H1 (cell line): ENCODE data around the gene ITPK1. TPM values are rescaled to one million over a fixed set of nuclear protein-coding genes. Genes with fewer than 3 reads are reported as not detected.
A peak's percentile ranks its signal among the peaks of the same experiment; 100 is the strongest.

Source experiments
- CTCF ChIA-PET: fragments of 300-600 bp; sonication (Branson Sonifier 250); formaldehyde crosslinking; loops from one replicate; lab custom pipeline; 2021; ENCODE audit not compliant: partially characterized antibody; lab: Charles Lee
- POLR2A ChIA-PET: fragments of 300-600 bp; sonication (Branson Sonifier 250); formaldehyde crosslinking; loops from one replicate; lab custom pipeline; 2021; ENCODE audit warnings: inconsistent platforms; ENCODE audit not compliant: partially characterized antibody; lab: Charles Lee
- DNase-seq, 2 experiments: peaks; one replicate each; pipeline versions ENCODE4 v3.0.0 to v3.0.0-alpha.2; 2010 to 2022; ENCODE audit warnings: low spot score in 2 of 2, low read depth in 1 of 2, mixed read lengths in 1 of 2
- FAIRE-seq: peaks from 2 replicates; lab custom pipeline; 2011; peaks lifted over from hg19 to GRCh38; lab: Jason Lieb, UNC
- H2AFZ ChIP-seq: 2 replicates; pipeline ENCODE4 v1.8.1; 2012; ENCODE audit warnings: low read length, inconsistent platforms
- H2AK5ac ChIP-seq: 2 replicates; pipeline ENCODE4 v1.6.1; 2013; ENCODE audit warnings: low read depth, low read length
- H2BK120ac ChIP-seq: replicated peaks from 2 replicates; pipeline ENCODE3; 2013; ENCODE audit warnings: low read depth, low read length, inconsistent platforms
- H2BK12ac ChIP-seq: 2 replicates; pipeline ENCODE4 v1.6.1; 2013; ENCODE audit warnings: low read depth, low read length
- H2BK15ac ChIP-seq: 2 replicates; pipeline ENCODE4 v1.6.1; 2013; ENCODE audit warnings: low read length
- H2BK20ac ChIP-seq: 2 replicates; pipeline ENCODE4 v1.6.1; 2013; ENCODE audit warnings: low read length
- H2BK5ac ChIP-seq: 2 replicates; pipeline ENCODE4 v1.6.1; 2013; ENCODE audit warnings: low read depth, low read length
- H3K14ac ChIP-seq: 2 replicates; pipeline ENCODE4 v1.6.1; 2013; ENCODE audit warnings: inconsistent platforms; ENCODE audit not compliant: insufficient read length
- H3K18ac ChIP-seq: 2 replicates; pipeline ENCODE4 v1.6.1; 2013; ENCODE audit warnings: low read length; ENCODE audit errors: extremely low read depth
- H3K23ac ChIP-seq: 2 replicates; pipeline ENCODE4 v1.6.1; 2013; ENCODE audit warnings: inconsistent platforms; ENCODE audit not compliant: insufficient read length
- H3K23me2 ChIP-seq: 2 replicates; pipeline ENCODE4 v1.6.1; 2013; ENCODE audit warnings: low read depth, low read length
- H3K27ac ChIP-seq: 2 replicates; pipeline ENCODE4 v1.6.1; 2011; ENCODE audit warnings: low read depth, low read length, inconsistent platforms
- H3K27me3 ChIP-seq, 4 experiments: replicated peaks in 1 of 4; 1 replicate in 1 of 4; 2 replicates in 3 of 4; pipeline versions ENCODE4 v1.6.1 to v1.8.1; 2011 to 2013; ENCODE audit warnings: low read length in 3 of 4, mild to moderate bottlenecking in 3 of 4, inconsistent platforms in 2 of 4, mixed read lengths in 2 of 4, moderate library complexity in 1 of 4; ENCODE audit not compliant: control insufficient read depth in 3 of 4, insufficient read depth in 3 of 4; ENCODE audit errors: extremely low read depth in 1 of 4
- H3K36me3 ChIP-seq, 4 experiments: 2 replicates each; pipeline versions ENCODE4 v1.6.1 to v1.8.1; 2011 to 2013; ENCODE audit warnings: mild to moderate bottlenecking in 4 of 4, low read length in 3 of 4, moderate library complexity in 2 of 4, control low read depth in 1 of 4, inconsistent platforms in 1 of 4; ENCODE audit not compliant: insufficient read depth in 4 of 4, control insufficient read depth in 2 of 4
- H3K4ac ChIP-seq: replicated peaks from 2 replicates; pipeline ENCODE3; 2013; ENCODE audit warnings: low read length, low read depth, mixed read lengths, inconsistent platforms; ENCODE audit not compliant: insufficient read length
- H3K4me1 ChIP-seq, 4 experiments: replicated peaks in 1 of 4; 1 replicate in 1 of 4; 2 replicates in 3 of 4; pipeline versions ENCODE4 v1.6.1 to v1.8.1; 2011 to 2013; ENCODE audit warnings: low read length in 3 of 4, inconsistent platforms in 2 of 4, mixed read lengths in 1 of 4; ENCODE audit not compliant: insufficient read depth in 4 of 4, control insufficient read depth in 3 of 4
- H3K4me2 ChIP-seq, 2 experiments: 2 replicates each; pipeline versions ENCODE4 v1.6.1 to v1.8.1; 2011 to 2013; ENCODE audit warnings: low read depth in 2 of 2, low read length in 2 of 2, control low read depth in 1 of 2, inconsistent platforms in 1 of 2, mild to moderate bottlenecking in 1 of 2; ENCODE audit not compliant: insufficient read depth in 1 of 2
- H3K4me3 ChIP-seq, 4 experiments: fragments of 200-600, 300-600 bp in 1 of 4; sonication (generic), shearing (Covaris generic), sonication (Bioruptor Twin) in 1 of 4; 2 replicates each; pipeline versions ENCODE4 v1.5.1 to v1.8.1; 2011 to 2016; ENCODE audit warnings: low read length in 4 of 4, low read depth in 3 of 4, control low read depth in 2 of 4, inconsistent platforms in 2 of 4, mild to moderate bottlenecking in 2 of 4, mixed read lengths in 1 of 4, moderate library complexity in 1 of 4; ENCODE audit not compliant: insufficient read depth in 2 of 4; ENCODE audit errors: extremely low read depth in 1 of 4
- H3K56ac ChIP-seq: replicated peaks from 2 replicates; pipeline ENCODE3; 2013; ENCODE audit warnings: low read depth, mild to moderate bottlenecking, mixed read lengths, low read length, inconsistent platforms; ENCODE audit not compliant: insufficient read length
- H3K79me1 ChIP-seq: 2 replicates; pipeline ENCODE4 v1.6.1; 2013; ENCODE audit warnings: low read depth, low read length, control low read depth
- H3K79me2 ChIP-seq, 2 experiments: 2 replicates each; pipeline versions ENCODE4 v1.6.1 to v1.8.1; 2012 to 2013; ENCODE audit warnings: low read length in 2 of 2, mild to moderate bottlenecking in 2 of 2, inconsistent platforms in 1 of 2; ENCODE audit not compliant: insufficient read depth in 2 of 2, control insufficient read depth in 1 of 2
- H3K9ac ChIP-seq, 4 experiments: replicated peaks in 1 of 4; 1 replicate in 1 of 4; 2 replicates in 3 of 4; pipeline versions ENCODE4 v1.6.1 to v1.8.1; 2011 to 2013; ENCODE audit warnings: low read depth in 3 of 4, low read length in 3 of 4, control low read depth in 2 of 4, mild to moderate bottlenecking in 2 of 4, moderate library complexity in 2 of 4, inconsistent platforms in 1 of 4; ENCODE audit errors: extremely low read depth in 1 of 4
- H3K9me3 ChIP-seq, 2 experiments: 2 replicates each; pipeline versions ENCODE4 v1.6.1 to v1.8.1; 2012 to 2013; ENCODE audit warnings: mild to moderate bottlenecking in 2 of 2, moderate library complexity in 2 of 2, control low read depth in 1 of 2, inconsistent platforms in 1 of 2, low read depth in 1 of 2, low read length in 1 of 2, mixed read lengths in 1 of 2; ENCODE audit not compliant: insufficient read depth in 2 of 2
- H4K20me1 ChIP-seq, 2 experiments: replicated peaks in 1 of 2; 2 replicates each; pipeline versions ENCODE3 to v1.8.1; 2011 to 2013; ENCODE audit warnings: inconsistent platforms in 2 of 2, low read length in 2 of 2, mild to moderate bottlenecking in 1 of 2; ENCODE audit not compliant: insufficient read depth in 2 of 2, control insufficient read depth in 1 of 2
- H4K5ac ChIP-seq: 2 replicates; pipeline ENCODE4 v1.6.1; 2013; ENCODE audit warnings: low read length, low read depth, mixed read lengths, inconsistent platforms; ENCODE audit not compliant: insufficient read length
- H4K8ac ChIP-seq: 2 replicates; pipeline ENCODE4 v1.8.0; 2013; ENCODE audit warnings: mild to moderate bottlenecking, moderate library complexity, low read length, inconsistent platforms; ENCODE audit not compliant: insufficient read depth; ENCODE audit errors: extremely low read depth
- H4K91ac ChIP-seq: replicated peaks from 2 replicates; pipeline ENCODE3; 2013; ENCODE audit warnings: low read length, mixed read lengths, inconsistent platforms; ENCODE audit not compliant: insufficient read length
- CREB1 ChIP-seq: IDR thresholded peaks from 2 replicates; pipeline ENCODE4 v1.6.1; 2012; ENCODE audit warnings: inconsistent platforms
- KDM1A ChIP-seq: fragments of 200-600, 300-600 bp; sonication (generic); IDR thresholded peaks from 2 replicates; pipeline ENCODE4 v1.7.1; 2016; ENCODE audit warnings: mild to moderate bottlenecking, low read length, borderline replicate concordance
- NANOG ChIP-seq: IDR thresholded peaks from 2 replicates; pipeline ENCODE4 v1.6.1; 2011; ENCODE audit warnings: low read length, low read depth, mild to moderate bottlenecking, inconsistent platforms; ENCODE audit not compliant: insufficient read depth, poor library complexity, severe bottlenecking
- SIRT6 ChIP-seq: IDR thresholded peaks from one replicate; pipeline ENCODE4 v1.7.1; 2012; ENCODE audit warnings: low read length, inconsistent platforms
- ZNF274 ChIP-seq: IDR thresholded peaks from 2 replicates; pipeline ENCODE4 v1.7.0; 2012; ENCODE audit warnings: low read length, borderline replicate concordance; ENCODE audit errors: extremely low read depth
- WGBS, 2 experiments: shearing (Covaris generic) in 1 of 2; methylation state at CpG; one replicate each; pipeline versions ENCODE4 v1.1.6 to v1.1.7; 2013 to 2015; ENCODE audit warnings: low lambda C conversion rate in 2 of 2, mixed read lengths in 2 of 2, inconsistent platforms in 1 of 2, low coverage in 1 of 2, missing lambda C conversion rate in 1 of 2; ENCODE audit not compliant: insufficient replicate concordance in 2 of 2, insufficient coverage in 1 of 2, insufficient read length in 1 of 2; ENCODE audit errors: extremely low coverage in 1 of 2, missing lambda C conversion rate in 1 of 2; 5-methylcytosine and 5-hydroxymethylcytosine counted together
- polyA plus RNA-seq, 7 experiments: library from polyadenylated mRNA; depleted of rRNA in 3 of 7; stranded (reverse) in 5 of 7; unstranded in 2 of 7; fragments of >200 nt in 5 of 7; fragments of 200-250 nt in 2 of 7; gene quantifications; 1 replicate in 5 of 7; 2 replicates in 1 of 7; 4 replicates in 1 of 7; pipeline versions ENCODE4 v1.2.1 to v1.2.3, GENCODE V29; 2011 to 2013; ENCODE audit warnings: missing spikeins in 2 of 7, mixed read lengths in 2 of 7
- total RNA-seq: library from RNA; stranded (reverse); fragmentation: NEBNext Ultra II Directional; extraction: Animal tissue kit (Norgen Biotek cat#: 25700); gene quantifications from 2 replicates; pipeline ENCODE4 v1.2.1, GENCODE V29; 2021
- TF ChIP-seq, protein P1 (sequence below): IDR thresholded peaks from 2 replicates; pipeline ENCODE4 v1.6.1; 2011; ENCODE audit warnings: low read depth, mild to moderate bottlenecking, low read length; ENCODE audit not compliant: insufficient read depth

Gene ITPK1
- total and polyA plus RNA-seq, 2 of the 8 experiments (the other 6 are each of a cell fraction or from before 2014, with no cell fraction given): 108 to 143 TPM

DNA sequence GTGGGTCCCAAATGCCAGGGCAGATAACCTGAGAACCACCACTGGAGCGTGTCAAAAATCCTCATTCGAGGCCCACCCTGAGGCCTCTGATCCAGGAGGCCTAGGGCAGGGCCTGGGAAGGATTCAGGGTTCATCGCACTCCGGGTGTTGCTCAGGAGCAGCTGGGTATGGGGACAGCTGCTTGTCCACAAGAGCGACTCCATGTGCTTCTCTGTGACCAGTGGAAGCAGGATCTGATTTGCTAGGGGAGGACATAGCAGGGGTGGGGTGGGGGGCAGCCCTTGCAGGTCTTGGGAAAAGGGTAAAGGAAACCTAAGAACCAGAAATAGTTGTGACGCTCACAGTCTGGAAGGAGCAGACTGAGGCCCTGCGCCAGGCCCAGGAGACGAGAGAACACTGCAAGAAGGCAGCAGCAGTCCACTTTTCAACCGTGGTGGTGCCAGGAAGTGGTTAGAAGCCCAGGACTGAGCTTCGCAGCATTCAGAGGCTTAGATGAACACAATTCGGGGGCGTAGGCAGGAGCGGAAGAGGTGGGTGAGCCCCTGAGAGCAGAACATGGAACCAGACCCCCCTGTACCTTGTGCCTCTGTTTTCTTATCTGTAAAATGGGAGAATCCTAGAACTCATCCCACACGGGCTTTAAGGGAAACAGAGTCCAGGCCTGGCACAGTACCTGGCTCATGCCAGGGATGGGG lies 33.7 kb downstream of the ITPK1 start:
- CTCF ChIA-PET: interaction anchor here (0.6 to 1.7 kb wide), 3 partner anchors 12 to 1098 kb away, joined by 3 to 8 read pairs (median 3); no protein-coding TSS in a partner anchor

More for the DNA sequence above, 33.7 kb downstream of the ITPK1 start:
- Histone ChIP-seq H3K4me2 (no peak overlapping the region), H3K36me3 (no peaks in the 10 kb centered on the region; a peak in 1 of 8 replicates), H3K23me2 (no peaks in the 10 kb centered on the region), H3K79me2 (peaks cover 0 to 93% of the 10 kb centered on the region in 2 experiments; a peak in 3 of 4 replicates), H3K56ac (no peak overlapping the region), H3K9ac (no peak overlapping the region), H3K18ac (no peak overlapping the region), H3K4me3 (no peak overlapping the region), H3K27me3 (no peaks in the 10 kb centered on the region), H2AFZ (no peak overlapping the region), H3K23ac (no peak overlapping the region), H3K27ac (no peak overlapping the region), H2AK5ac (no peak overlapping the region), H4K91ac (no peak overlapping the region), H2BK20ac (no peak overlapping the region), H3K14ac (no peak overlapping the region), H2BK5ac (0 out of 2 replicates have a peak overlapping the region, but pooled peaks have one; percentile 57), H3K4ac (no peak overlapping the region)
- DNase-seq: no peak
- WGBS, 2 experiments: 86% methylated on average over 14 of the region's 14 CpGs; no CpG with 5 or more reads in 1 of the 2 experiments
- POLR2A ChIA-PET: interaction anchor here (0.6 kb wide), 1 partner anchor 337 kb away, joined by 3 read pairs; no protein-coding TSS in a partner anchor
- no peak for TF ChIP-seq SIRT6
- no peak for TF ChIP-seq ZNF274
- TF ChIP-seq KDM1A: no peak
- TF ChIP-seq NANOG: no peak
- TF ChIP-seq, protein P1, sequence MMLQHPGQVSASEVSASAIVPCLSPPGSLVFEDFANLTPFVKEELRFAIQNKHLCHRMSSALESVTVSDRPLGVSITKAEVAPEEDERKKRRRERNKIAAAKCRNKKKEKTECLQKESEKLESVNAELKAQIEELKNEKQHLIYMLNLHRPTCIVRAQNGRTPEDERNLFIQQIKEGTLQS: no peak
- TF ChIP-seq CREB1: no peak
- TF ChIP-seq, all 59 proteins: peak for 0
- Histone ChIP-seq H3K4me1 (peaks cover 0 to 14% (median 10%) of the 10 kb centered on the region in 4 experiments; a peak in 6 of 7 replicates), H2BK120ac (no peak overlapping the region), H4K5ac (no peak overlapping the region), H2BK15ac (no peak overlapping the region), H2BK12ac (no peak overlapping the region), H3K9me3 (peaks cover 0 to 5% of the 10 kb centered on the region in 2 experiments; a peak in 2 of 4 replicates), H3K79me1 (peaks cover 32% of the 10 kb centered on the region), H4K8ac (no peak overlapping the region), H4K20me1 (peaks cover 22 to 24% of the 10 kb centered on the region in 2 experiments)
- no peak for FAIRE-seq
